NCI-H187 treated with DMSO at 0.1 percent for 48 hours (cell line): ENCODE measurements around the gene CHCT1.
"Not testable (repeated sequence)": the region's sequence is repeated elsewhere in the genome, so short reads cannot be mapped to it uniquely, and the experiment has no call there.

Experiments used
- DNase-seq: peaks from one replicate; lab custom pipeline; 2025; lab: John Stamatoyannopoulos, UW

Gene CHCT1

DNA sequence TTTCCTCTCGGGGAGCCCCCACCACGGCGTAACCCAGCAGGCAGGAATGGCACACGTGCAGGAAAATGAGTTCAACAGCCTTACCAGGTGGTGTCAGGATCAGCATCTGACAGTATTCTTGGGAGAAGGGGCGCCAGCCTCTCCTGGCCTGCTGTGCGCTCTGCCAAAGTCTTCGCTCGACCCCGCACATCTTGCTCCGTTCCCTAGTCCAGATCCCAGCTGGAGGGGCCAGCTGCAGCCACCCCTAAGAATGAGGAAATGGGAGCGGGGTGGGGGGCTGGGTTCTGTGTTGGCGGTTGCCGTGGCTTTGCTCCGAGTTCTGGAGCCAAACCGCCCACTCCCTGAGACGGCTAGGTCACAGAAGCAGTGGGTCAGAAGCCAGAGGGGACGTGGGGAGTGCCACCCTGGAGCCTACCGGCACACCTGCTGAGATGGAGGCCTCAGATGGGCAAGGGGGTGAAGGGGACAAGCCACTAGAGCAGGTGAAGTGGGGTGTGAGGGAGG, at the start of gene CHCT1:
TSS of gene CHCT1 (plus strand) at position 328 of the 504 bp plus-strand sequence. CDS start at position 432, 104 bp downstream.
- DNase-seq, result no peak

DNA sequence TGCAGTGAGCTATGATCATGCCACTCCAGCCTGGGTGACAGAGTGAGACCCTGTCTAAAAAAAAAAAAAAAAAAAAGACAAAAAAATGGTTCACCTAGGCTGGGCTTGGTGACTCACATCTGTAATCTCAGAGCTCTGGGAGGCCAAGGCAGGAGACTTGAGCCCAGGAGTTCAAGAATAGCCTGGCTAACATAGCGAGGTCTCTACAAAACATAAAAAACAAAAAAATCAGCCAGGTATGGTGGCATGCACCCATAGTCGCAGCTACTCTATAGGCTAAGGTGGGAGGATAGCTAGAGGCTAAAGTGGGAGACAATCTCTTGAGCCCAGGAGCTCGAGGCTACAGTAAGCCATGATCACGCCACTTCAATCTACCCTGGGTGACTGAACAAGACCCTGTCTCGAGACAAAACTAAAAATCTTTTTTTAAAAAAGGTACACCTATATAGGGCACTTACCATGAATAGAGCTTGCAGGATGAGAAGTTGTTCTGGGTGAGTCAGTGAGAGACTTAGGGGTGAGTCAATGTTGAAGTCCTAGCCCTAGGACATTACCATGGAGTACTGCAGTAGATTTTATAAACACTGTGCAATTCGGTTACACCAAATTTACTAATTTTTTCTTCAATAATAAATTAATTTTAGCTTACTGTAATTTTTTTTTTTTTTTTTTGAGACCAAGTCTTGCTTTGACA, 49.4 kb upstream of the CHCT1 start:
- no peak for DNase-seq

DNA sequence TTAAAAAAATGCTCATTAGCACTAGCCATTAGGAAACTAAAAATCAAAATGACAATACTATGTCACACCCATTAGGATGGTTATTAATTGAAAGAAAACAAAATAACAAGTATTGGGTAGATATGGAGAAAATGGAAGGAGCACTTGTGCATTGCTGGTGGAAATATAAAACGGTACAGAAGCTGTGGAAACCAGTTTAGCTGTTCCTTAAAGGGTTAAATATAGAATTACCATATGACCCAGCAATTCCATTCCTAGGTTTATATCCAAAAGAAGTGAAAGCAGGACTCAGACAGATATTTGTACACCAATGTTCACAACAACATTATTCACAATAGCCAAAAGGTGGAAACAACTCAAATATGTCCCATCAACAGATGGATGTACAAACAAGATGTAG, 44.1 kb upstream of the CHCT1 start:
- DNase-seq, result not testable (repeated sequence)

DNA sequence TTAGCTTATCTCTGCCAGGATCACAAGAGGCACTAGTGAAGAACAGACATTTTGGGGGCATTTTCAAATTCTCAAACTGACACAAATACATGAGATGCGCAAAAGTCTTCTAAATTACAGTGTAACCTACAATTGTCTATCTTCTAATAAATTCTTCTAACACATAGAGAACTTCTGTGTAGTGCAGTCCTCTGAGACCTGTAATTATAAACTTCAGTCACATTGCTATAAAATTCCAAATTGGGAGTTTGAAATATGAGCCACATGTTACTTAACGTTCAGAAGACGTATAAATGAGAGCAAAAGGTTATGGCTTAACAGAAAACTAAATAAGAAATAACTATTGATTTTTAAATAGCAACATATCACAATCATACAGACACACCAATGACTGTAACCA, 42.8 kb upstream of the CHCT1 start:
- DNase-seq, result not testable (repeated sequence)

DNA sequence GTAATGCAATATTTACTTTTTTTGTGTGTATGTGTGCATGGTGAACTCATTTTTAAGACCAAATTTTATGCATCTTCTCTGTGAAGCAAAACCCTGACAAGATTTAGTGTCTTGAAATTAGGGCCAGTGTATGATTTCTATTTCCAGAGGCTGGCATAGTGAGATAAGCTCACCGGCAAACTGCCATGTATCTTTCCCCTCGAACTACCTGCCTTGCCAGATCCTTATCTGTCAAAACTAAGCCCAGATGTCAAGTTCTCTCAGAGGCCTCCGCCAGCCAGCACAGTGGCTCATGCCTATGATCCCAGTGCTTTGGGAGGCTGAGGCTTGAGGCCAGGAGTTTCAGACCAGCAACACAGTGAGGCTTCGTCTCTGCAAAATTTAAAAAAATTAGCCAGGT, 40.3 kb upstream of the CHCT1 start:
- DNase-seq, result no peak

DNA sequence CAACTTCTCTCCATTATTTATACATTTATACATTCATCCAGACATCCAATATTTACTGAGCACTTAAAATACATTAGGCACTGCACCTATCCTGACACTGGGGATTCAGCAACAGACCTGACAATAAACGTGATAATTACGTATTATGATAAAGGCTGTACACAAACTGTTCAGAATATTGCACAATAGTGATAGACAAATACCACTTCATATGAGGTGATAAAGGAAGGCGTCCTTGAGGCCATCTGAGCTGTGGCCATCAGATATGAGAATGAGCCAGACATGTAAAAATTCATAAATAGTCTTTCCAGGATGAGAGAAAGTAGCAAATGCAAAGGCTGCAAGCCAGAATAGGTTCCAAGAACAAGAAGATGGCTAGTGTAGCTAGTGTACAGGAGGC, 38.9 kb upstream of the CHCT1 start:
- no peak for DNase-seq

DNA sequence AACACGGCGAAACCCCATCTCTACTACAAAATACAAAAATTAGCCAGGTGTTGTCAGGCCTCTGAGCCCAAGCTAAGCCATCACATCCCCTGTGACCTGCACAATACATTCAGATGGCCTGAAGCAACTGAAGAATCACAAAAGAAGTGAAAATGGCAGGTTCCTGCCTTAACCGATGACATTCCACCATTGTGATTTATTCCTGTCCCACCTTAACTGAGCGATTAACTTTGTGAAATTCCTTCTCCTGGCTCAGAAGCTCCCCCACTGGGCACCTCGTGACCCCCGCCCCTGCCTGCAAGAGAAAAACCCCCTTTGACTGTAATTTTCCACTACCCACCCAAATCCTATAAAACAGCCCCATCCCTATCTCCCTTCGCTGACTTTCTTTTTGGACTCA, 37.4 kb upstream of the CHCT1 start:
- not testable (repeated sequence) for DNase-seq

DNA sequence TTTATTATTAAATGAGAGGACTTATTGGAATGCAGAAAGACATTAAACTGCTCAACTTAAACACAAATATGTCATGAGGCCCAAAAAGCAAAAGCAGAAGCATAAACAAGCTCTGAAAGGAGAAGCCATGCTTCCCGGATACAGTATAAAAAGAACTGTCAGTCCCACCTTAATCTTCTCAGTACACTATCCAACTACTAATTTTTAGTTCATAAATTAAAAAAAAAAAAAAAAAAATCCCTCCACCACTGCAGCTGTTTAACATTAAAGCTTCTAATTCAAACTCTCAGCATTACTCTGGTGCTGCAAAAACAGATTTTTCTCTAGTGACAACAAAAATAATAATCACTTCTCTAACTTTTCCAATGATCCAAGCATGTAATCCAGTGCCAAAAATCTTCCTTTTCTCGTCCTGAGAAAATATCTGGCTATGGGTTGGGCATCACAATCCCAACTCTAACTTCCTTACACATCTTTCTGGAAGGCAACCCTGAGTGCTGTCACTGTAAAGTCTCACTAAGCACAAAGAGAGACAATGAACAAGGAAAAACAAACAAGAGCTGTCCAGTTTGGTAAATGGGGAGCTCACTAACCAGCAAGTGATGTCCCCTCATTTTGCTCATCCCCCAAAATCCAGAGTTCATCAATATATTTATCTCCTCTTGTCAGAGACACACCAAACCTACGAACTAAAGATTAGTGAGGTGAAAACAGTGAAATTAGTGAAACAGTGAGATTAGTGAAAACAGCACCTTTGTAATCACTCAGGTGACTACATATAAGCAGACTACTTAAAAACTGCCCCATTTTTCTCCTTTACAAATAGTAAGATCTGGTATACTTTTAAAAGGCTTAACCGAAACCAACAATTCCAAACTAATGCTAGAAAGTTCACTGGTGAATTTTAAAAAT, 35.9 kb upstream of the CHCT1 start:
- DNase-seq, result no peak

DNA sequence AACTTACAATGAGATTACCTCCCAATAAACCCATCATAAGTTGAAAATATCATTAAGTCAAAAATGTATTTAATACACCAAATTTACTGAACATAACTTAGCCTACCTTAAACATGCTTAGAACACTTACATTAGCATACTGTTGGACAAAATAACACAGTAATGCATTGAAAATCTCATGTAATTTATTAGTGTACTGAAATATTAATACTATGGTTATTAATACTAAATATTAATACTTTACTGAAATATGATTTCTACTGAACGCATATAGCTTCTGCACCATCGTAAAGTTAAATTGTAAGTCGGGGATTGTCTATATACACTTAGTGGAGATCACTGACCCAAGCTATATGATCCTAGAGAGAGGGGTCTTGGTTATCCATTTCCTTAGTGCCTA, 34.6 kb upstream of the CHCT1 start:
- no peak for DNase-seq

DNA sequence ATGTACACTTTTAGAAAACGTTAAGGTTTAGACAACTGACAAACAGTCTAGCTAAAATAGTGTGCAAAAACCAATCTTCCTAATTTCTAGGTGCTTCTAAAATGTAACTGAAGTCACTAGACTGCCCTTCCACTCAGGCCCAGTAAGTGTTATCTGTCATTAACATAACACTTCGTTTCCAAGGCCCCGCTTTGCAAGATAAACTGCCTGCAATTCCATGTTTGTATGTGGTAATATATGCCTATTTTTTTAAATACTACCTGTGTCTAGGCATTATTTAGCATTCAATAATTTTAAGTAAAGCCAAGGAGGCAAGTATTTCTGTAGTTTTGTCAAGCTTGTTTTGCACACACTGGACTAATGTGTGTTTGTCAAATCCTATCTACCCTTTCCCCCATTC, 33.5 kb upstream of the CHCT1 start:
- DNase-seq, result no peak

DNA sequence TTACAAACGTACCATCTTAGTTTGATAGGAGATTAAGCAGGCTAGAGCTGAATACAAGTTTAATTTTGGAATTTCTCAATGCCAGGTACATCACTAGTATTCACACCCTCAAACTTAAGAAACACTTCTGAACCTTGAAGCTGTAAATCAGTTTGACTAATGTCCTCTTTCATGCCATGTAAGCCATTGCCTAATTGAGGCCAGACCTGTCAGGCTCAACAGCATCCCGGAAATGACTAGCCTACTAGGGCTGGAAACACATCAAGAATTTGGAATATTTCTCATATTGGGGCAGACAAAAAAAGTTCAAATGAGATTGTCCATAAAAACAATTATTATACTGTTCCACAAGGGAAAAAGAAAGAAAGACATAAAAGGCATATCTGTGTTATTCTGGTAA, 32.1 kb upstream of the CHCT1 start:
- no peak for DNase-seq

DNA sequence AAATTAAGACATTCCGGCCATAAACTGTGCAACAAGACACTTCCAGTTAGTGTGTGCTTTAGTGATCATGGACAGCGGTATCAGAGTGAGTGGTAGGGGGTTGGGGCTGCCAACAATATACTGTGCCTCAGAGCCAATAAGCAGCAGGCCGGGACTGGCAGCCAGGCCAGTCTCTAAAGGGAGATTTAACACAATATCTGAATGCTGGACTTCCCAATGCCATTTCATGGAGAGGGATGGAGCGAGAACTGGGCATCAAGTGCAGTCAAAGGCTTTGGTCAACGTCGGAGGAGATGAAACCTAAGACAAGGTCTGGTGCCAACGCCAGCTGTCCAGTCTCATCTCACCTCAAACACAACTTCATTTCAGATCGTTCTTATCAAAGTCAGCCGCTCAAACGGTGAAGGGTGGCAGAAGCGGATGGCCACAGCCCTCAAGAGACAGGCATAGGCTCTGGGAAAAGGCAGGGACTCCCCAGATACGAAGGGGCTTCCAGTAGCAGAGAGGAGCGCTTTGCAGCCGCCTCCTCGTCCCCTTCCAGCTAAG, 31.3 kb upstream of the CHCT1 start:
- no peak for DNase-seq

DNA sequence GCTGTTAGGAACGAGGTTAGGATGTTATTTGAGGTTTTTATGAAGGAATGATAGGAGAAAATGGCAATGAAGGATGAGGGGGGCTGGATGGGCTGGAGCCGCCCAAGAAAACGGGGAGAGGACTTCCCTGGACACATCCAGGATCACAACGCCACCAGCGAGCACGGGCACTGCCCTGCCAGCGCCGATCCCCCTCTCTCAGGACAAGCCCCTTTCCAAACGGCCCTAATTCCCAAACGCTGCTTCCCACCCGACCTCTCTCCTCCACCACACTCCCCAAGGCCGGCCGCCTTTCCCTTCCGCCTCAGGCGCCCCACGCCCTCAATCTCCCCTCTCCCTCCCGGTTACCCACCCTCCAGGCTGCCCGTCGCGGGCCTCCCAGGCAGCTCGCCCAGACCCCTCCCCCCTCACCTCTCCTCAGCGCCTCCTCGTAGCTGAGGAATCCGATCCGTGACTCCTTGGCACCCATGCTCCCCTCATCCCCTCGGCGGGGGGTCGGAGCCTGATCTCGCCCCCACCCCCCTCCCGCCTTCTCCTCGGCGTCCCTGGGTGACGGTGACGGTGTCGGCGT, 30.7 kb upstream of the CHCT1 start:
- no peak for DNase-seq

DNA sequence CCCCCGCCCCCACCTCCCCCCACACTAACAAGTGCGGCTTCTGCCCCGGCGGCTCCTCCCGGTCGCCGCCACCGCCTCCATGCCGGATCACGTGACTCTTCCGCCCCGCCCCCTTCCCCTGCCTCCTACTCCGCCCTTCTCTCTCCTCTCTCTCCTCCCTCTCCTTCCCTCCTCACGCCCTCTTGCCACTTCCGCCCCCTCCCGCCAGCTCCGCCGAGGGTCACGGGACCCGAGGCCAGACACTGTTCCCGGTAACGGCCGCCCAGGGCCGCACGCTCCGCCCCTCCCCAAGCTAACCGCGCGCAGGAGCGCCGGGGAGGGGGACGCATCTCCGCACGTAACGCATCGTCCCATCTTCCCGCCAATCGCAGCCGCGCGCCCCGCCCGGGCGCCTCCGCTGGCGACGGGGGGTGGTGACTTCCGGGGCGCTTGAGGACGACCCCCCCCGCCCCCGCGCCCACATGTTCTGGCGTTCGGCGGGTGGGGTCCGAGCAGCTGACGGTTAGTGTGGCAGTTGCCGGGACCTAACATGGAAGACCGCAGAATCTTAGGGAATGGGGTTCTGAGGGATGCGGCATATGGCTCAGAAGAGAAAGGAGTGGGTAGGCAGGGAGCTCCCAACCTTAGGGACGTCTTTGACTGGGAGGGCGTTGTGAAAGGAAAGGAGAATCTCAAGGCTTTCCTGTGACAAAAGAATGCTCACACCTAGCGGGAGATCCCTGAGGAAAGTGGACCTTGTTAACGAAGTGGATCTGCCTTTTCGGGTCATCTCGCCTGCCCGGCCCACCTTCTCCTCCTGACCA, 30.0 kb upstream of the CHCT1 start, which contains the start of gene USP32:
TSS of gene USP32 (minus strand) at position 92 of the 803 bp plus-strand sequence. CDS start 194 bp downstream, outside the sequence.
- DNase-seq, result peak; percentile 96

DNA sequence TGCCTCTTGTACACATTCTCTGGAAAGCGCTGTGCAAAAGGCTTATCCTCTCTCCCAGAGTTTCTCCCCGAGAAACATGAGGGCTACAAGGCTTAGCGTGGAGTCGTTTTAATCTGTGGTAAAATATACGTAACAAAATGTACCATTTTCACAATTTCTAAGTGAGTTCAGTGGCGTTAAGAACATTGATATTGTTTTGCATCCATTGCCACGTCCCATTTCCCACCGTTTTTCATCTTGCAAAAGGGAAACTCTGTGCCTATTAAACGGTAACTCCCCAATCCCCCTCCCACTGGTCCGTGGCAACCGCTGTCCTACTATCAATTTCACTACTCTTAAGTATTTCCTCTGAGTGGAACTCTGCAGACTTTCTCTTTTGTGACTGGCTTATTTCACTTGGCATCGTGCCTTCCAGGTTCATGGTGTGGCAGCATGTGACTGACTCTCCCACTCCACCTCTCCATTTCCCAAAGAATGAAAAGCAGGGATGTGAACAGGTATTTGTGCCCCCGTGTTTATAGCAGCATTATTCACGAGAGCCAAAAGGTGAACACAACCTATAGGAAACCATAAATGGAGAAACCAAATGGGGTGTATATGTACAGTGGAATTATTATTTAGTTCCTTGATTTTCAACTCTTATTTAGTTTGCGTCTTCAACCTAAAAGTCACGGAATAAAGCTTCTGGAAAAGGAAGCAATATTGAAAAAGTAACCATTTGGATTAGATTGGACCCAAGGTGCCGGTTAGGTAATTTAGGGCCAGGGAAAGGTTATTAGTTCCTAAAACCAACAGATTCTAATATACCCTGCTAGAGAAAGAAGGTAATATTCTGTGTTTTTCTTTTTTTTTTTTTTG, 29.2 kb upstream of the CHCT1 start:
- peak; percentile 32 for DNase-seq

DNA sequence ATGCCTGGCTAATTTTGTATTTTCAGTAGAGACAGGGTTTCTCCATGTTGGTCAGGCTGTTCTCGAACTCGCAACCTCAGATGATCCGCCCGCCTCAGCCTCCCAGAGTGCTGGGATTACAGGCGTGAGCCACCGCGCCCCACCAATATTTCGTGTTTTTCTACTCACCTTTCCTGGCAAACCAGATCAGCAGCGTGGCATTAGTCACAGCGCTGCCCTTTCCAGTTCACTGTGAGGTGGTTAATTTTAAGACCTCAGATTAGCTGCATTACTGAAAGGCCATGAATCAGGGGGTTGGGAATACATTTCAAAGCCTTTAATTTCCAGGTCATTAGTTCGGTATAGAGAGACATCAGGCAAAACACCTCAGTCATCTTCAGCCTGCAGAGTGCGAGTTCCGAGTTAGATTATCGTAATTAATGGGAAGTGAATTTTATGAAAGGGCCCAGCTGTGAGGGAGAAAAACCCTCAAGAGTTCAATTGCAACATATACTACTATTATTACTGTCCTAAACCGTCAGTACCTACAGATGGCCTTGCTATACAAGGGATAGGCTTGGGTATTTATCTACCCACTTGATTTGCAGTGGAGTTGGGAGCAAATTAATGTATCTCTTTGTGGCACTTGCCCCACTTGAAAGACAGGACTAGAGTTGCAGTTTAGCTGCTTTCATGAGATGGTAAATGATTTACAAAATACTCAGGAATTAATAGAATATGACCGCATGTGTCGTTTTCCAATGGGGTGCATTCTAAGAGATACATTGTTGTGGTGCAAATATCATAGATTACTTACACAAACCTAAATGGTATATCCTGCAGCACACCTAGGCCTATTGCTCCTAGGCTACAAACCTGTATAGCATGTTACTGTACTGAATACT, 28.2 kb upstream of the CHCT1 start:
- DNase-seq, result no peak

DNA sequence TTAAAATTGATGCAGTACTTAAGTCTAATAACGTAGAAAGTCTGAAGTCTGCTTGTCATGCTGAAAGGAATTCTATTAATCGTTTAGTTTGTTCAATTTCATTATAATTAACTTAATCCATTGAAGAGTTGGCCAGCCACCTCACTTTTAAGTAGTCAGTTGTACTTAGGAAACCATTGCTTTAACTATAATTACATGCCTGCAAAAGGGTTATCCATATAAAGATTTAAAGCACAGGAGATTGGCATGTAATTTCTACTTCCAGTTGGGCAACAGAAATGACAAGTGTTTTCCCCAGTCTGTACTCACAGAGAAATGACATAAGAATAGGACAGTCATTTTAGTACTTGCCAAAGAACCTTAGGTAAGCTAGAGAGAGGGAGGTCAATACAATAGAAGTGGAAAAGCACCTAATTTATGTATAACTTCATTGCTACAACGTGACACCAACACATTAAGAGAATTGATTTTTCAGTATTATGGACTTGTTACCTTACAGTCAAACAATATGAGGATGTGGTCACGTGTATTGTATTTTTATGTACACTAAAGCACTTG, 26.7 kb upstream of the CHCT1 start:
- DNase-seq, result no peak

DNA sequence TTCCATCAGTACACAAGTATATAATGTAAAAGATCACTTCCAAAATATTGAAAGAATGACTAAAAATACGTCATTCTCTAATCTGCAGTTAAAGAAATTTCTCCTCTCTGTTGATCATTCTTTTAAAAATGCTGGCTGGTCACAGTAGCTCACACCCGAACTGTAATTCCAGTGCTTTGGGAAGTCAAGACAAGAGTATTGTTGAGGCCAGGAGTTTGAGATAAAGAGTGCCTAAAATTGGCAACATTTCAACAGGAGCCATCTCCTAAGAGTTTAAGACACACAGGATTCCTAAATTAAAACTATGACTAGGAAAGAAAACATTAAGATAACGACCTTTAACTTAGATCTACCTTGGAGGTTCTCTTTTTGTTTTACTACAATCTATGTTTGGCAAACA, 25.9 kb upstream of the CHCT1 start:
- no peak for DNase-seq
